ENCODE measurements around the gene GLIS1. TPM values are rescaled to one million over a fixed set of nuclear protein-coding genes. Genes with fewer than 3 reads are reported as not detected.

The GLIS1 gene
- total RNA-seq, 1 donor, result 1.6 TPM

DNA sequence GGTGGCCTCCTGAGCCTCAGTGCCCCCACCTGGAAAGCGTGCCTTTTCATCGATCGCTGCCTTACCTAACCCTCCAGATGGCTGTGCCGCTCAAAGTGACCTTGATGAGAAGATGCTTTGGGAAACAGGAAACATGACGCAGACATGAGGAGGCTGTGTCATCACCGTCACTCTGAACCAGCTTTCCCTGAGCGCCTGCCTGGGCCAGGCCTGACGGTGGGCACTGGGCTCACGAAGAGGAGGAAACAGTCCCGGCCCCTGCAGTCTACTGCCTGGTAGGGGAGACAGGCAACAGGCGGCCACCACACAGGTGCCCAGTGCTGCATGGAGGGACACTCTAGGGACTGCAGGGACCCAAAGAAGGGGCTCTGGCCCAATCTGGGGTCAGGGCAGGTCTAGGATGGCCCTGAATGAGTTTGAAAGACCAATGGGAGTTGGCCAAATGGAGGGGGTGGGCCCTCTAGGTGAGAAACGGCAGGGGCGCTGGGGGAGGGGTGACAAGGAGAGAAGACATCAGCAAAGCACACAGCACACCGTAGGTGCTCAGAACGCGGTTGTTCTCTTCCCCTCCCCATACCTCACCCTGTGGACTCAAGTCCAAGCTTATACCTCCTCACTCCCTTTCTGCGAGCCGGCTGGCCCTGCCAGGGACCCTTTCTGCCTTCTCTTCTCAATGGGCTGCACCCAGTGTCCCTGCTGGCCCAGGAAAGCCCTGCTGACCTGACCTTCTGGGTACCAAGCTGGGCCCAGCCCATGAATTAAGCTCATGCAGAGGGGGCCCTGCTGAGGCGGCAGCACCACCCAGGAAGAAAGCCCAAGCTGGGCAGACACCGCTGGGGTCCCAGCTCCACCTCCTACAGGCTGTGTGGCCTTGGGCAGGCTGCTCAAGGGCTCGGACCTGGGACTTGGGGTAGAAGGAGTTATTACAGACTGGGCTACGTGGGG is 44.9 kb downstream of the GLIS1 start:
- no peak for DNase-seq (ENCODE audit: low read depth)
- TF ChIP-seq, protein P1, sequence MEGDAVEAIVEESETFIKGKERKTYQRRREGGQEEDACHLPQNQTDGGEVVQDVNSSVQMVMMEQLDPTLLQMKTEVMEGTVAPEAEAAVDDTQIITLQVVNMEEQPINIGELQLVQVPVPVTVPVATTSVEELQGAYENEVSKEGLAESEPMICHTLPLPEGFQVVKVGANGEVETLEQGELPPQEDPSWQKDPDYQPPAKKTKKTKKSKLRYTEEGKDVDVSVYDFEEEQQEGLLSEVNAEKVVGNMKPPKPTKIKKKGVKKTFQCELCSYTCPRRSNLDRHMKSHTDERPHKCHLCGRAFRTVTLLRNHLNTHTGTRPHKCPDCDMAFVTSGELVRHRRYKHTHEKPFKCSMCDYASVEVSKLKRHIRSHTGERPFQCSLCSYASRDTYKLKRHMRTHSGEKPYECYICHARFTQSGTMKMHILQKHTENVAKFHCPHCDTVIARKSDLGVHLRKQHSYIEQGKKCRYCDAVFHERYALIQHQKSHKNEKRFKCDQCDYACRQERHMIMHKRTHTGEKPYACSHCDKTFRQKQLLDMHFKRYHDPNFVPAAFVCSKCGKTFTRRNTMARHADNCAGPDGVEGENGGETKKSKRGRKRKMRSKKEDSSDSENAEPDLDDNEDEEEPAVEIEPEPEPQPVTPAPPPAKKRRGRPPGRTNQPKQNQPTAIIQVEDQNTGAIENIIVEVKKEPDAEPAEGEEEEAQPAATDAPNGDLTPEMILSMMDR (IDR thresholded peaks at IDR 0.05; ENCODE audit: insufficient read depth, low read length), result no peak
- no peak overlapping the region for H3K4me3 ChIP-seq (ENCODE audit: low read depth, low read length)

DNA sequence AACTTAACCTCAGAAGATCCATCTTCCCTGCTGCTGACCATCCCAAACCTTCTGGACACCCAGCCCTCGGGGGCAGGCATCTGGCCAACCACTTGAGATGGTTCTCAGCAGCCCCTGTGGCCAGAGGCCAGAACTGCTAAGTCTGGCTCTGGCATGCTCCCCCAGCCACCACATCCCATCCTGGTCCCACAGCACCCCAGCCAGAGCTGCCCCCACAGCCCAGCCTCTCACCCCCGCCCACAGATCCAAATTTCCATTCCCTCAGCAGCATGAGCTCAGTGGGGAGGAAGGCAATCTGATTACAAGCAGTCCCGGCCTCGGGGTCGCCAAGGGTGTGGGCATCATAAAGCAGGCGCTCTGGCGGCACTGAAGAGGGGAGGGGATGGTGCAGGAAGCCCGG is 45.6 kb downstream of the GLIS1 start:
- TF ChIP-seq, protein P1 (IDR thresholded peaks at IDR 0.05; ENCODE audit: insufficient read depth, low read length), result no peak
- no peak overlapping the region for H3K4me3 ChIP-seq (ENCODE audit: low read depth, low read length)
- no peak for DNase-seq (ENCODE audit: low read depth)

DNA sequence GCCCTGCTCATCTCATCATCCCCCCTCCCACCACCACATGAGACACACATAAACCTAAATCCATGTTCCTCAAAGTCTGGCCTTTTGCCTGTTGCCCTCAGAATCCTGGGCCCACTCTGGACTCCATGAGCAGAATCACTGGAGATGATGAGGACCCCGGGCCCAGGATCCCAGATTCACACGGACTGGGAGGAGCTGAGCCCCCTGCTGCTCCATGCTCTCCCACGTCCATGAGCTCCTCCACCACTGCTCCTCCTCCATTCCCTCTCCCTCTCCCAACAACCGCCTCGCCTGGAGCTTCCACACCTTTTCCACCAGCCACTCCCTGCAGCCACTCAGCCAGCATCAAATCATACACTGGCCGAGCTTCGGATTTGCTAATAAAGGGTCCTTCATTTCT is 47.6 kb downstream of the GLIS1 start:
- TF ChIP-seq, protein P1 (IDR thresholded peaks at IDR 0.05; ENCODE audit: insufficient read depth, low read length), result no peak
- no peak overlapping the region for H3K4me3 ChIP-seq (ENCODE audit: low read depth, low read length)
- DNase-seq (ENCODE audit: low read depth), result no peak

- H3K4me3 ChIP-seq (ENCODE audit: low read depth, low read length), result no peak overlapping the region
- no peak for DNase-seq (ENCODE audit: low read depth)
- TF ChIP-seq, protein P1 (IDR thresholded peaks at IDR 0.05; ENCODE audit: insufficient read depth, low read length), result no peak
Measured at GRCh38 chr1:53690411-53690810, 48.6 kb downstream of the GLIS1 start.

- TF ChIP-seq, protein P1 (IDR thresholded peaks at IDR 0.05; ENCODE audit: insufficient read depth, low read length), result no peak
- no peak for DNase-seq (ENCODE audit: low read depth)
- H3K4me3 ChIP-seq (ENCODE audit: low read depth, low read length), result no peak overlapping the region
Measured at GRCh38 chr1:53689736-53690326, 49.1 kb downstream of the GLIS1 start.

- TF ChIP-seq, protein P1 (IDR thresholded peaks at IDR 0.05; ENCODE audit: insufficient read depth, low read length), result no peak
- no peak for DNase-seq (ENCODE audit: low read depth)
- H3K4me3 ChIP-seq (ENCODE audit: low read depth, low read length), result no peak overlapping the region
Measured at GRCh38 chr1:53689223-53689622, 49.7 kb downstream of the GLIS1 start.
